H1 (cell line): Measurements from ENCODE around the gene ROBO2. TPM values are rescaled to one million over a fixed set of nuclear protein-coding genes. Genes with fewer than 3 reads are reported as not detected.

Experiments
- CTCF ChIA-PET: fragments of 300-600 bp; sonication (Branson Sonifier 250); formaldehyde crosslinking; loops from one replicate; lab custom pipeline; 2021; ENCODE audit not compliant: partially characterized antibody; lab: Charles Lee
- POLR2A ChIA-PET: fragments of 300-600 bp; sonication (Branson Sonifier 250); formaldehyde crosslinking; loops from one replicate; lab custom pipeline; 2021; ENCODE audit warnings: inconsistent platforms; ENCODE audit not compliant: partially characterized antibody; lab: Charles Lee
- DNase-seq, 2 experiments: peaks; one replicate each; pipeline versions ENCODE4 v3.0.0 to v3.0.0-alpha.2; 2010 to 2022; ENCODE audit warnings: low spot score in 2 of 2, low read depth in 1 of 2, mixed read lengths in 1 of 2
- FAIRE-seq: peaks from 2 replicates; lab custom pipeline; 2011; peaks lifted over from hg19 to GRCh38; lab: Jason Lieb, UNC
- H2AFZ ChIP-seq: 2 replicates; pipeline ENCODE4 v1.8.1; 2012; ENCODE audit warnings: low read length, inconsistent platforms
- H2AK5ac ChIP-seq: 2 replicates; pipeline ENCODE4 v1.6.1; 2013; ENCODE audit warnings: low read depth, low read length
- H2BK120ac ChIP-seq: replicated peaks from 2 replicates; pipeline ENCODE3; 2013; ENCODE audit warnings: low read depth, low read length, inconsistent platforms
- H2BK12ac ChIP-seq: 2 replicates; pipeline ENCODE4 v1.6.1; 2013; ENCODE audit warnings: low read depth, low read length
- H2BK15ac ChIP-seq: 2 replicates; pipeline ENCODE4 v1.6.1; 2013; ENCODE audit warnings: low read length
- H2BK20ac ChIP-seq: 2 replicates; pipeline ENCODE4 v1.6.1; 2013; ENCODE audit warnings: low read length
- H2BK5ac ChIP-seq: 2 replicates; pipeline ENCODE4 v1.6.1; 2013; ENCODE audit warnings: low read depth, low read length
- H3K14ac ChIP-seq: 2 replicates; pipeline ENCODE4 v1.6.1; 2013; ENCODE audit warnings: inconsistent platforms; ENCODE audit not compliant: insufficient read length
- H3K18ac ChIP-seq: 2 replicates; pipeline ENCODE4 v1.6.1; 2013; ENCODE audit warnings: low read length; ENCODE audit errors: extremely low read depth
- H3K23ac ChIP-seq: 2 replicates; pipeline ENCODE4 v1.6.1; 2013; ENCODE audit warnings: inconsistent platforms; ENCODE audit not compliant: insufficient read length
- H3K23me2 ChIP-seq: 2 replicates; pipeline ENCODE4 v1.6.1; 2013; ENCODE audit warnings: low read depth, low read length
- H3K27ac ChIP-seq: 2 replicates; pipeline ENCODE4 v1.6.1; 2011; ENCODE audit warnings: low read depth, low read length, inconsistent platforms
- H3K27me3 ChIP-seq, 4 experiments: replicated peaks in 1 of 4; 1 replicate in 1 of 4; 2 replicates in 3 of 4; pipeline versions ENCODE4 v1.6.1 to v1.8.1; 2011 to 2013; ENCODE audit warnings: low read length in 3 of 4, mild to moderate bottlenecking in 3 of 4, inconsistent platforms in 2 of 4, mixed read lengths in 2 of 4, moderate library complexity in 1 of 4; ENCODE audit not compliant: control insufficient read depth in 3 of 4, insufficient read depth in 3 of 4; ENCODE audit errors: extremely low read depth in 1 of 4
- H3K36me3 ChIP-seq, 4 experiments: 2 replicates each; pipeline versions ENCODE4 v1.6.1 to v1.8.1; 2011 to 2013; ENCODE audit warnings: mild to moderate bottlenecking in 4 of 4, low read length in 3 of 4, moderate library complexity in 2 of 4, control low read depth in 1 of 4, inconsistent platforms in 1 of 4; ENCODE audit not compliant: insufficient read depth in 4 of 4, control insufficient read depth in 2 of 4
- H3K4ac ChIP-seq: replicated peaks from 2 replicates; pipeline ENCODE3; 2013; ENCODE audit warnings: low read length, low read depth, mixed read lengths, inconsistent platforms; ENCODE audit not compliant: insufficient read length
- H3K4me1 ChIP-seq, 4 experiments: replicated peaks in 1 of 4; 1 replicate in 1 of 4; 2 replicates in 3 of 4; pipeline versions ENCODE4 v1.6.1 to v1.8.1; 2011 to 2013; ENCODE audit warnings: low read length in 3 of 4, inconsistent platforms in 2 of 4, mixed read lengths in 1 of 4; ENCODE audit not compliant: insufficient read depth in 4 of 4, control insufficient read depth in 3 of 4
- H3K4me2 ChIP-seq, 2 experiments: 2 replicates each; pipeline versions ENCODE4 v1.6.1 to v1.8.1; 2011 to 2013; ENCODE audit warnings: low read depth in 2 of 2, low read length in 2 of 2, control low read depth in 1 of 2, inconsistent platforms in 1 of 2, mild to moderate bottlenecking in 1 of 2; ENCODE audit not compliant: insufficient read depth in 1 of 2
- H3K4me3 ChIP-seq, 4 experiments: fragments of 200-600, 300-600 bp in 1 of 4; sonication (generic), shearing (Covaris generic), sonication (Bioruptor Twin) in 1 of 4; 2 replicates each; pipeline versions ENCODE4 v1.5.1 to v1.8.1; 2011 to 2016; ENCODE audit warnings: low read length in 4 of 4, low read depth in 3 of 4, control low read depth in 2 of 4, inconsistent platforms in 2 of 4, mild to moderate bottlenecking in 2 of 4, mixed read lengths in 1 of 4, moderate library complexity in 1 of 4; ENCODE audit not compliant: insufficient read depth in 2 of 4; ENCODE audit errors: extremely low read depth in 1 of 4
- H3K56ac ChIP-seq: replicated peaks from 2 replicates; pipeline ENCODE3; 2013; ENCODE audit warnings: low read depth, mild to moderate bottlenecking, mixed read lengths, low read length, inconsistent platforms; ENCODE audit not compliant: insufficient read length
- H3K79me1 ChIP-seq: 2 replicates; pipeline ENCODE4 v1.6.1; 2013; ENCODE audit warnings: low read depth, low read length, control low read depth
- H3K79me2 ChIP-seq, 2 experiments: 2 replicates each; pipeline versions ENCODE4 v1.6.1 to v1.8.1; 2012 to 2013; ENCODE audit warnings: low read length in 2 of 2, mild to moderate bottlenecking in 2 of 2, inconsistent platforms in 1 of 2; ENCODE audit not compliant: insufficient read depth in 2 of 2, control insufficient read depth in 1 of 2
- H3K9ac ChIP-seq, 4 experiments: replicated peaks in 1 of 4; 1 replicate in 1 of 4; 2 replicates in 3 of 4; pipeline versions ENCODE4 v1.6.1 to v1.8.1; 2011 to 2013; ENCODE audit warnings: low read depth in 3 of 4, low read length in 3 of 4, control low read depth in 2 of 4, mild to moderate bottlenecking in 2 of 4, moderate library complexity in 2 of 4, inconsistent platforms in 1 of 4; ENCODE audit errors: extremely low read depth in 1 of 4
- H3K9me3 ChIP-seq, 2 experiments: 2 replicates each; pipeline versions ENCODE4 v1.6.1 to v1.8.1; 2012 to 2013; ENCODE audit warnings: mild to moderate bottlenecking in 2 of 2, moderate library complexity in 2 of 2, control low read depth in 1 of 2, inconsistent platforms in 1 of 2, low read depth in 1 of 2, low read length in 1 of 2, mixed read lengths in 1 of 2; ENCODE audit not compliant: insufficient read depth in 2 of 2
- H4K20me1 ChIP-seq, 2 experiments: replicated peaks in 1 of 2; 2 replicates each; pipeline versions ENCODE3 to v1.8.1; 2011 to 2013; ENCODE audit warnings: inconsistent platforms in 2 of 2, low read length in 2 of 2, mild to moderate bottlenecking in 1 of 2; ENCODE audit not compliant: insufficient read depth in 2 of 2, control insufficient read depth in 1 of 2
- H4K5ac ChIP-seq: 2 replicates; pipeline ENCODE4 v1.6.1; 2013; ENCODE audit warnings: low read length, low read depth, mixed read lengths, inconsistent platforms; ENCODE audit not compliant: insufficient read length
- H4K8ac ChIP-seq: 2 replicates; pipeline ENCODE4 v1.8.0; 2013; ENCODE audit warnings: mild to moderate bottlenecking, moderate library complexity, low read length, inconsistent platforms; ENCODE audit not compliant: insufficient read depth; ENCODE audit errors: extremely low read depth
- H4K91ac ChIP-seq: replicated peaks from 2 replicates; pipeline ENCODE3; 2013; ENCODE audit warnings: low read length, mixed read lengths, inconsistent platforms; ENCODE audit not compliant: insufficient read length
- ASH2L ChIP-seq: fragments of 200-600, 300-600 bp; sonication (generic); IDR thresholded peaks from one replicate; pipeline ENCODE4 v1.7.1; 2017; ENCODE audit warnings: low read length
- CHD2 ChIP-seq: IDR thresholded peaks from 2 replicates; pipeline ENCODE4 v1.6.1; 2012; ENCODE audit warnings: low read length, improper control_type of control experiment
- CTBP2 ChIP-seq: IDR thresholded peaks from 2 replicates; pipeline ENCODE4 v1.7.0; 2011; ENCODE audit warnings: borderline replicate concordance, mild to moderate bottlenecking, moderate library complexity, mixed read lengths, low read length; ENCODE audit not compliant: insufficient read depth, insufficient read length
- JUND ChIP-seq: IDR thresholded peaks from 2 replicates; pipeline ENCODE4 v1.6.1; 2011; ENCODE audit warnings: mild to moderate bottlenecking, improper control_type of control experiment, low read length
- NRF1 ChIP-seq: IDR thresholded peaks from 2 replicates; pipeline ENCODE4 v1.6.1; 2011; ENCODE audit warnings: mild to moderate bottlenecking, low read depth, low read length, improper control_type of control experiment
- RXRA ChIP-seq: IDR thresholded peaks from 2 replicates; pipeline ENCODE4 v1.6.1; 2011; ENCODE audit warnings: low read depth, mild to moderate bottlenecking, low read length, moderate library complexity; ENCODE audit not compliant: insufficient read depth
- SP1 ChIP-seq: IDR thresholded peaks from 2 replicates; pipeline ENCODE4 v1.6.1; 2011; ENCODE audit warnings: low read depth, low read length
- SUZ12 ChIP-seq: fragments of 200-600 bp; sonication (generic); IDR thresholded peaks from 2 replicates; pipeline ENCODE4 v1.6.1; 2012; ENCODE audit warnings: mild to moderate bottlenecking, inconsistent platforms, low read length, moderate library complexity, mixed read lengths
- whole genome bisulfite sequencing, 2 experiments: shearing (Covaris generic) in 1 of 2; methylation state at CpG; one replicate each; pipeline versions ENCODE4 v1.1.6 to v1.1.7; 2013 to 2015; ENCODE audit warnings: low lambda C conversion rate in 2 of 2, mixed read lengths in 2 of 2, inconsistent platforms in 1 of 2, low coverage in 1 of 2, missing lambda C conversion rate in 1 of 2; ENCODE audit not compliant: insufficient replicate concordance in 2 of 2, insufficient coverage in 1 of 2, insufficient read length in 1 of 2; ENCODE audit errors: extremely low coverage in 1 of 2, missing lambda C conversion rate in 1 of 2; 5-methylcytosine and 5-hydroxymethylcytosine counted together
- polyA plus RNA-seq, 7 experiments: library from polyadenylated mRNA; depleted of rRNA in 3 of 7; stranded (reverse) in 5 of 7; unstranded in 2 of 7; fragments of >200 nt in 5 of 7; fragments of 200-250 nt in 2 of 7; gene quantifications; 1 replicate in 5 of 7; 2 replicates in 1 of 7; 4 replicates in 1 of 7; pipeline versions ENCODE4 v1.2.1 to v1.2.3, GENCODE V29; 2011 to 2013; ENCODE audit warnings: missing spikeins in 2 of 7, mixed read lengths in 2 of 7
- total RNA-seq: library from RNA; stranded (reverse); fragmentation: NEBNext Ultra II Directional; extraction: Animal tissue kit (Norgen Biotek cat#: 25700); gene quantifications from 2 replicates; pipeline ENCODE4 v1.2.1, GENCODE V29; 2021

The ROBO2 gene
- total and polyA plus RNA-seq, 2 of the 8 experiments (the other 6 are each of a cell fraction or from before 2014, with no cell fraction given): 1.5 to 2.9 TPM

GRCh38 chr3:77462951-77463350, 423.1 kb downstream of the ROBO2 start:
- H3K36me3 ChIP-seq: no peaks in the 10 kb centered on the region
- H3K4ac ChIP-seq: no peak overlapping the region
- no peaks in the 10 kb centered on the region for H3K27me3 ChIP-seq
- no peak overlapping the region for H2BK20ac ChIP-seq
- 71% methylated on average over 1 of the region's 1 CpG; no CpG with 5 or more reads in 1 of the 2 experiments for WGBS, 2 experiments
- H3K4me2 ChIP-seq: no peak overlapping the region
- H2AK5ac ChIP-seq: no peak overlapping the region
- ChIA-PET CTCF (no interaction called here), POLR2A (no interaction called here)
- no peak overlapping the region for H3K9ac ChIP-seq
- H4K5ac ChIP-seq: no peak overlapping the region
- H2BK15ac ChIP-seq: no peak overlapping the region
- no peak overlapping the region for H3K4me3 ChIP-seq
- H3K9me3 ChIP-seq: no peaks in the 10 kb centered on the region
- no peak overlapping the region for H2BK120ac ChIP-seq
- H3K23me2 ChIP-seq: no peaks in the 10 kb centered on the region
- no peak overlapping the region for H4K8ac ChIP-seq
- H2BK12ac ChIP-seq: no peak overlapping the region
- no peak overlapping the region for H3K27ac ChIP-seq
- DNase-seq: no peak
- no peak overlapping the region for H4K91ac ChIP-seq
- FAIRE-seq: no peak
- H3K79me1 ChIP-seq: no peaks in the 10 kb centered on the region
- H3K18ac ChIP-seq: no peak overlapping the region
- no peak overlapping the region for H3K23ac ChIP-seq
- H2AFZ ChIP-seq: no peak overlapping the region
- H3K4me1 ChIP-seq: no peaks in the 10 kb centered on the region
- no peak overlapping the region for H2BK5ac ChIP-seq
- no peak for TF ChIP-seq CTBP2
- no peak for TF ChIP-seq ASH2L
- TF ChIP-seq CHD2: no peak
- TF ChIP-seq RXRA: no peak
- no peak for TF ChIP-seq JUND
- no peak for TF ChIP-seq SP1
- TF ChIP-seq NRF1: no peak
- TF ChIP-seq SUZ12: no peak
- no peaks in the 10 kb centered on the region for H3K79me2 ChIP-seq
- no peaks in the 10 kb centered on the region for H4K20me1 ChIP-seq
- no peak overlapping the region for H3K14ac ChIP-seq
- no peak overlapping the region for H3K56ac ChIP-seq
